SK-N-SH (cell line): ENCODE results near the gene FADS2. TPM values are rescaled to one million over a fixed set of nuclear protein-coding genes. Genes with fewer than 3 reads are reported as not detected.

Experiments
- CTCF ChIA-PET: fragments of 300-600, 350-600 bp; formaldehyde crosslinking; extraction: SDS; loops from one replicate; lab custom pipeline; 2021; lab: Yijun Ruan, JAX
- POLR2A ChIA-PET: fragments of 350-600 bp; sonication (Branson Sonifier 250); formaldehyde crosslinking; extraction: SDS; loops from one replicate; lab custom pipeline; 2020; ENCODE audit warnings: antibody characterized with exemption, inconsistent platforms; lab: Yijun Ruan, JAX
- DNase-seq: peaks from one replicate; pipeline ENCODE4 v3.0.0; 2012
- H2AFZ ChIP-seq: fragments of 200-600 bp; sonication (generic); 2 replicates; pipeline ENCODE4 v1.8.1; 2016; ENCODE audit warnings: antibody characterized with exemption, mild to moderate bottlenecking, low read depth
- H3F3A ChIP-seq: fragments of 200-600 bp; sonication (generic); replicated peaks from 2 replicates; pipeline ENCODE3; 2016; ENCODE audit warnings: antibody characterized with exemption, mild to moderate bottlenecking; ENCODE audit not compliant: insufficient read depth
- H3K27ac ChIP-seq, 2 experiments: fragments of 200-500 bp in 1 of 2; fragments of 200-600 bp in 1 of 2; sonication (Bioruptor generic) in 1 of 2; sonication (generic), shearing (Covaris generic) in 1 of 2; 2 replicates each; pipeline versions ENCODE4 v1.5.1 to v1.6.1; 2014 to 2016; ENCODE audit warnings: low read depth in 2 of 2, inconsistent platforms in 1 of 2, low read length in 1 of 2, mild to moderate bottlenecking in 1 of 2, mixed read lengths in 1 of 2
- H3K27me3 ChIP-seq: fragments of 200-600 bp; sonication (generic), shearing (Covaris generic); 2 replicates; pipeline ENCODE4 v1.6.1; 2016; ENCODE audit warnings: mixed run types; ENCODE audit not compliant: insufficient read depth
- H3K36me3 ChIP-seq, 2 experiments: fragments of 200-500 bp in 1 of 2; fragments of 200-600 bp in 1 of 2; sonication (Bioruptor generic) in 1 of 2; sonication (generic) in 1 of 2; replicated peaks in 1 of 2; 2 replicates each; pipeline versions ENCODE3 to v1.5.1; 2014 to 2016; ENCODE audit warnings: low read length in 1 of 2, mild to moderate bottlenecking in 1 of 2; ENCODE audit not compliant: insufficient read depth in 2 of 2, control insufficient read depth in 1 of 2
- H3K4me1 ChIP-seq, 2 experiments: fragments of 200-500 bp in 1 of 2; fragments of 200-600 bp in 1 of 2; sonication (Bioruptor generic) in 1 of 2; sonication (generic), shearing (Covaris generic) in 1 of 2; 2 replicates each; pipeline versions ENCODE4 v1.5.1 to v1.6.1; 2014 to 2016; ENCODE audit warnings: low read depth in 1 of 2, low read length in 1 of 2, mixed run types in 1 of 2; ENCODE audit not compliant: insufficient read depth in 2 of 2, control insufficient read depth in 1 of 2
- H3K4me2 ChIP-seq: fragments of 200-600 bp; sonication (generic), shearing (Covaris generic); 2 replicates; pipeline ENCODE4 v1.6.1; 2017; ENCODE audit warnings: mixed run types
- H3K4me3 ChIP-seq, 2 experiments: fragments of 200-500 bp in 1 of 2; fragments of 200-600 bp in 1 of 2; sonication (Bioruptor generic) in 1 of 2; sonication (generic), shearing (Covaris generic) in 1 of 2; 2 replicates each; pipeline versions ENCODE4 v1.5.1 to v1.8.1; 2014 to 2016; ENCODE audit warnings: low read depth in 2 of 2, inconsistent platforms in 1 of 2, low read length in 1 of 2, mild to moderate bottlenecking in 1 of 2, mixed read lengths in 1 of 2, moderate library complexity in 1 of 2
- H3K79me2 ChIP-seq: fragments of 200-600 bp; sonication (generic); 2 replicates; pipeline ENCODE4 v1.8.1; 2017; ENCODE audit warnings: mild to moderate bottlenecking; ENCODE audit not compliant: insufficient read depth
- H3K9ac ChIP-seq: fragments of 200-600 bp; sonication (generic); 2 replicates; pipeline ENCODE4 v1.6.1; 2017; ENCODE audit warnings: mixed run types
- H3K9me2 ChIP-seq: fragments of 200-600 bp; sonication (generic); 2 replicates; pipeline ENCODE4 v1.6.1; 2017; ENCODE audit warnings: mixed run types
- H3K9me3 ChIP-seq: fragments of 200-600 bp; sonication (generic); 2 replicates; pipeline ENCODE4 v1.6.1; 2017; ENCODE audit warnings: mixed run types, mild to moderate bottlenecking, moderate library complexity
- H4K20me1 ChIP-seq: fragments of 200-600 bp; sonication (generic); 2 replicates; pipeline ENCODE4 v1.6.1; 2017; ENCODE audit warnings: mild to moderate bottlenecking, mixed run types; ENCODE audit not compliant: insufficient read depth
- CHD2 ChIP-seq: fragments of 150-350 bp; IDR thresholded peaks from 2 replicates; pipeline ENCODE4 v1.6.1; 2018; ENCODE audit warnings: low read length; ENCODE audit not compliant: partially characterized antibody
- EZH2phosphoT487 ChIP-seq: fragments of 200-600 bp; sonication (generic); IDR thresholded peaks from 2 replicates; pipeline ENCODE4 v1.6.1; 2017; ENCODE audit warnings: low read depth, mixed run types, mild to moderate bottlenecking, antibody characterized with exemption, moderate library complexity, borderline replicate concordance
- NFIC ChIP-seq: IDR thresholded peaks from 2 replicates; pipeline ENCODE4 v1.4.0; 2012; ENCODE audit warnings: borderline replicate concordance
- RCOR1 ChIP-seq: fragments of 150-350 bp; IDR thresholded peaks from 2 replicates; pipeline ENCODE4 v1.6.1; 2017; ENCODE audit warnings: antibody characterized with exemption, low read length
- SIN3A ChIP-seq: IDR thresholded peaks from 2 replicates; pipeline ENCODE4 v1.6.1; 2012; ENCODE audit warnings: low read depth, mild to moderate bottlenecking, low read length, moderate library complexity, borderline replicate concordance
- TAF1 ChIP-seq: IDR thresholded peaks from 2 replicates; pipeline ENCODE4 v1.6.1; 2012; ENCODE audit warnings: low read depth, mild to moderate bottlenecking, low read length, moderate library complexity, borderline replicate concordance
- YY1 ChIP-seq: IDR thresholded peaks from 2 replicates; pipeline ENCODE4 v1.4.0; 2012; ENCODE audit warnings: low read depth, mild to moderate bottlenecking
- WGBS: methylation state at CpG from one replicate; pipeline ENCODE4 v1.1.6; 2017; ENCODE audit warnings: low lambda C conversion rate; 5-methylcytosine and 5-hydroxymethylcytosine counted together
- polyA plus RNA-seq, 3 experiments: library from polyadenylated mRNA; depleted of rRNA; stranded (reverse); fragments of >200 nt; gene quantifications; 2 replicates each; pipeline ENCODE4 v1.2.3, GENCODE V29; 2012
- TF ChIP-seq, protein P1 (sequence below): fragments of 150-350 bp; IDR thresholded peaks from 2 replicates; pipeline ENCODE4 v1.6.1; 2017; ENCODE audit warnings: antibody characterized with exemption, low read length, low read depth, borderline replicate concordance
- TF ChIP-seq, protein P2 (sequence below): IDR thresholded peaks from 2 replicates; pipeline ENCODE4; 2012
- TF ChIP-seq, protein P3 (sequence below): fragments of 150-350 bp; IDR thresholded peaks from 2 replicates; pipeline ENCODE4 v1.6.1; 2016; ENCODE audit warnings: mild to moderate bottlenecking, low read depth, low read length
- TF ChIP-seq, protein P4 (sequence below): IDR thresholded peaks from 2 replicates; pipeline ENCODE4 v1.4.0; 2012; ENCODE audit warnings: low read depth, borderline replicate concordance
- TF ChIP-seq, protein P5 (sequence below): IDR thresholded peaks from 2 replicates; pipeline ENCODE4 v1.6.1; 2012; ENCODE audit warnings: mild to moderate bottlenecking, low read depth, low read length, moderate library complexity
- TF ChIP-seq, protein P6 (sequence below): IDR thresholded peaks from 2 replicates; pipeline ENCODE4 v1.4.0; 2012; ENCODE audit warnings: low read depth, borderline replicate concordance

Gene FADS2
- polyA plus RNA-seq, 1 of the 3 experiments (the other 2 are of a cell fraction), result 67.8 TPM

DNA sequence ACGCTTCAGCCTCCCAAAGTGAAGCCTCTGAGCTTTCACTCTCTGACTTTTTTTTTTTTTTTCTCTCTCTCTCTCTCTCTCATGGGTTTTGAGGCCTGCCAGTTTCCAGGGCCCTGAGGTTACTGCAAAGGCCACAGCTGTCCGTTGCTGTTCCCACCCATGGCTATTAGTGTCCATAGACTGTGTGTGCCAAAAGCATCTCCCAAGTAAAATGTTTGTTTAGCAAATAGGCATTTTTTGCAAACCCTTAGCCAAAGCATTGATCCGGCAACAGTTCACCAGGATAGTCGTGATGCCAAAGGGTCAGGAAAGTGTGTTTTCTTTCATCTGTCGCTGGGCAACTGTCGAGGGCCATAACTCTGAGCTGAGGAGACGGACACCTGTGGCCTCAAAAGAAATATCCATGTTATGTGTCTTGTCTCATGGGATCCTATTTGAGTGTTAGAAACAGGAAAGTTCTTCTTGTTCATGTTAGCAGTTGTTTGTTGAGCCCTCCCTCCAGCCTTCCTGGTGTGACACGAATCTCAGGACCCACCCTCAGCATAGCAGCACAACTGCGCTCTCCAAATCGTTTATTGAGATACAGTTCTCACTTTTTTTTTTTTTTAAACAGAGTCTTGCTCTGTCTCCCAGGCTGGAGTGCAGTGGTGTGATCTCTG lies 18.4 kb downstream of the FADS2 start:
- Histone ChIP-seq H2AFZ (no peak overlapping the region), H3K27me3 (no peaks in the 10 kb centered on the region), H3K9ac (no peak overlapping the region), H4K20me1 (no peaks in the 10 kb centered on the region), H3F3A (no peaks in the 10 kb centered on the region), H3K4me1 (no peaks in the 10 kb centered on the region), H3K79me2 (no peaks in the 10 kb centered on the region), H3K4me2 (no peak overlapping the region), H3K9me3 (no peaks in the 10 kb centered on the region), H3K36me3 (peaks cover 14 to 57% of the 10 kb centered on the region in 2 experiments), H3K27ac (no peak overlapping the region), H3K4me3 (no peak overlapping the region), H3K9me2 (no peaks in the 10 kb centered on the region)
- CTCF ChIA-PET, result interaction anchor here (0.7 to 1.2 kb wide), 2 partner anchors 49 to 533 kb away, joined by 3 to 4 read pairs; no protein-coding TSS in a partner anchor
- DNase-seq, result no peak
- TF ChIP-seq, protein P1, sequence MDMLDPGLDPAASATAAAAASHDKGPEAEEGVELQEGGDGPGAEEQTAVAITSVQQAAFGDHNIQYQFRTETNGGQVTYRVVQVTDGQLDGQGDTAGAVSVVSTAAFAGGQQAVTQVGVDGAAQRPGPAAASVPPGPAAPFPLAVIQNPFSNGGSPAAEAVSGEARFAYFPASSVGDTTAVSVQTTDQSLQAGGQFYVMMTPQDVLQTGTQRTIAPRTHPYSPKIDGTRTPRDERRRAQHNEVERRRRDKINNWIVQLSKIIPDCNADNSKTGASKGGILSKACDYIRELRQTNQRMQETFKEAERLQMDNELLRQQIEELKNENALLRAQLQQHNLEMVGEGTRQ, result no peak
- no peak for TF ChIP-seq YY1
- no peak for TF ChIP-seq EZH2phosphoT487
- TF ChIP-seq TAF1, result no peak
- no peak for TF ChIP-seq SIN3A
- TF ChIP-seq, protein P2, sequence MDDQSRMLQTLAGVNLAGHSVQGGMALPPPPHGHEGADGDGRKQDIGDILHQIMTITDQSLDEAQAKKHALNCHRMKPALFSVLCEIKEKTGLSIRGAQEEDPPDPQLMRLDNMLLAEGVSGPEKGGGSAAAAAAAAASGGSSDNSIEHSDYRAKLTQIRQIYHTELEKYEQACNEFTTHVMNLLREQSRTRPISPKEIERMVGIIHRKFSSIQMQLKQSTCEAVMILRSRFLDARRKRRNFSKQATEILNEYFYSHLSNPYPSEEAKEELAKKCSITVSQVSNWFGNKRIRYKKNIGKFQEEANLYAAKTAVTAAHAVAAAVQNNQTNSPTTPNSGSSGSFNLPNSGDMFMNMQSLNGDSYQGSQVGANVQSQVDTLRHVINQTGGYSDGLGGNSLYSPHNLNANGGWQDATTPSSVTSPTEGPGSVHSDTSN, result no peak
- TF ChIP-seq, protein P3, sequence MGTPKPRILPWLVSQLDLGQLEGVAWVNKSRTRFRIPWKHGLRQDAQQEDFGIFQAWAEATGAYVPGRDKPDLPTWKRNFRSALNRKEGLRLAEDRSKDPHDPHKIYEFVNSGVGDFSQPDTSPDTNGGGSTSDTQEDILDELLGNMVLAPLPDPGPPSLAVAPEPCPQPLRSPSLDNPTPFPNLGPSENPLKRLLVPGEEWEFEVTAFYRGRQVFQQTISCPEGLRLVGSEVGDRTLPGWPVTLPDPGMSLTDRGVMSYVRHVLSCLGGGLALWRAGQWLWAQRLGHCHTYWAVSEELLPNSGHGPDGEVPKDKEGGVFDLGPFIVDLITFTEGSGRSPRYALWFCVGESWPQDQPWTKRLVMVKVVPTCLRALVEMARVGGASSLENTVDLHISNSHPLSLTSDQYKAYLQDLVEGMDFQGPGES, result no peak
- TF ChIP-seq, protein P4, sequence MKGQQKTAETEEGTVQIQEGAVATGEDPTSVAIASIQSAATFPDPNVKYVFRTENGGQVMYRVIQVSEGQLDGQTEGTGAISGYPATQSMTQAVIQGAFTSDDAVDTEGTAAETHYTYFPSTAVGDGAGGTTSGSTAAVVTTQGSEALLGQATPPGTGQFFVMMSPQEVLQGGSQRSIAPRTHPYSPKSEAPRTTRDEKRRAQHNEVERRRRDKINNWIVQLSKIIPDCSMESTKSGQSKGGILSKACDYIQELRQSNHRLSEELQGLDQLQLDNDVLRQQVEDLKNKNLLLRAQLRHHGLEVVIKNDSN, result no peak
- TF ChIP-seq, protein P5, sequence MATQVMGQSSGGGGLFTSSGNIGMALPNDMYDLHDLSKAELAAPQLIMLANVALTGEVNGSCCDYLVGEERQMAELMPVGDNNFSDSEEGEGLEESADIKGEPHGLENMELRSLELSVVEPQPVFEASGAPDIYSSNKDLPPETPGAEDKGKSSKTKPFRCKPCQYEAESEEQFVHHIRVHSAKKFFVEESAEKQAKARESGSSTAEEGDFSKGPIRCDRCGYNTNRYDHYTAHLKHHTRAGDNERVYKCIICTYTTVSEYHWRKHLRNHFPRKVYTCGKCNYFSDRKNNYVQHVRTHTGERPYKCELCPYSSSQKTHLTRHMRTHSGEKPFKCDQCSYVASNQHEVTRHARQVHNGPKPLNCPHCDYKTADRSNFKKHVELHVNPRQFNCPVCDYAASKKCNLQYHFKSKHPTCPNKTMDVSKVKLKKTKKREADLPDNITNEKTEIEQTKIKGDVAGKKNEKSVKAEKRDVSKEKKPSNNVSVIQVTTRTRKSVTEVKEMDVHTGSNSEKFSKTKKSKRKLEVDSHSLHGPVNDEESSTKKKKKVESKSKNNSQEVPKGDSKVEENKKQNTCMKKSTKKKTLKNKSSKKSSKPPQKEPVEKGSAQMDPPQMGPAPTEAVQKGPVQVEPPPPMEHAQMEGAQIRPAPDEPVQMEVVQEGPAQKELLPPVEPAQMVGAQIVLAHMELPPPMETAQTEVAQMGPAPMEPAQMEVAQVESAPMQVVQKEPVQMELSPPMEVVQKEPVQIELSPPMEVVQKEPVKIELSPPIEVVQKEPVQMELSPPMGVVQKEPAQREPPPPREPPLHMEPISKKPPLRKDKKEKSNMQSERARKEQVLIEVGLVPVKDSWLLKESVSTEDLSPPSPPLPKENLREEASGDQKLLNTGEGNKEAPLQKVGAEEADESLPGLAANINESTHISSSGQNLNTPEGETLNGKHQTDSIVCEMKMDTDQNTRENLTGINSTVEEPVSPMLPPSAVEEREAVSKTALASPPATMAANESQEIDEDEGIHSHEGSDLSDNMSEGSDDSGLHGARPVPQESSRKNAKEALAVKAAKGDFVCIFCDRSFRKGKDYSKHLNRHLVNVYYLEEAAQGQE, result no peak
- no peak for TF ChIP-seq CHD2
- TF ChIP-seq, protein P6, sequence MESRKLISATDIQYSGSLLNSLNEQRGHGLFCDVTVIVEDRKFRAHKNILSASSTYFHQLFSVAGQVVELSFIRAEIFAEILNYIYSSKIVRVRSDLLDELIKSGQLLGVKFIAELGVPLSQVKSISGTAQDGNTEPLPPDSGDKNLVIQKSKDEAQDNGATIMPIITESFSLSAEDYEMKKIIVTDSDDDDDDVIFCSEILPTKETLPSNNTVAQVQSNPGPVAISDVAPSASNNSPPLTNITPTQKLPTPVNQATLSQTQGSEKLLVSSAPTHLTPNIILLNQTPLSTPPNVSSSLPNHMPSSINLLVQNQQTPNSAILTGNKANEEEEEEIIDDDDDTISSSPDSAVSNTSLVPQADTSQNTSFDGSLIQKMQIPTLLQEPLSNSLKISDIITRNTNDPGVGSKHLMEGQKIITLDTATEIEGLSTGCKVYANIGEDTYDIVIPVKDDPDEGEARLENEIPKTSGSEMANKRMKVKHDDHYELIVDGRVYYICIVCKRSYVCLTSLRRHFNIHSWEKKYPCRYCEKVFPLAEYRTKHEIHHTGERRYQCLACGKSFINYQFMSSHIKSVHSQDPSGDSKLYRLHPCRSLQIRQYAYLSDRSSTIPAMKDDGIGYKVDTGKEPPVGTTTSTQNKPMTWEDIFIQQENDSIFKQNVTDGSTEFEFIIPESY, result no peak
- TF ChIP-seq RCOR1, result no peak
- no peak for TF ChIP-seq NFIC
- WGBS, result 95% methylated on average over 9 of the region's 10 CpGs
- POLR2A ChIA-PET, result no interaction called here
